ENCODE results near the gene ATG4B.

Gene ATG4B

DNA sequence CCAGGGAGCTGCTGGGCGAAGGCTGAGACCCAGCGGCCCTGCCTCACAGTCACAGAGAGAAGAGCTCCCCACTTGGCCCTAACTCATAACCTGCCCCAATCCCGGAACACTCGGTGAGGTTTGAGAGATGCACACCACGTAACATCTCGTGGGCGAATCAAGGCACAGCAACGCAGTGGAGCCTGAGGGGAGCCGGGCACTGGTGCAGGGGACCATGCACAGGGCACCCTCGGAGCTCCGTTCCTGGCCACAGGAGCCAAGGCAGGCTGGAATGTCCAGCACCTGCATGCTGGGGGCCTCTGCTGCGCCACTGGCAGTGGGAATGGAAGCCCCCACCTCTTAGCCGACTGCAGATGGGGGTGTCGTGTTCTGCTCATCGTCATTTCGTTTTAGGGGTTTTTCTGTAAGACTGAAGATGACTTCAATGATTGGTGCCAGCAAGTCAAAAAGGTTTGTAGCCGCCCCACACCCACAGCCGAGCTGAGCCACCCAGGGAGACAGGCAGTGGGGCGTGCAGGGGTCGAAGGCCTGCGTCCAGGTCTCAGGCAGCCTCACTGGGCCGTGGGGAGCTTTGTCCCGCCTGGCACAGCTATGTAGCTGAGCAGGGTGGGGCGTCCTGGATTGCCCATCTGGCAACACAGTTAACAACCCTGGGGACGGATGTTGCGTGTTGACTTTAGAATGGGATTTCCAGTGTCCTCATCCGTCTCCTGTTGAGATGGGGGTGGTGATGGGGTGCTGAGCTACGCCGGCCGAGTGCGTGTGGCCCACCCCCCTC is 33.0 kb downstream of the ATG4B start:
- Histone ChIP-seq H3K4me1 (ENCODE audit: insufficient read depth, low read length) (no peaks in the 10 kb centered on the region), H3K79me2 (ENCODE audit: insufficient read depth, low read length) (no peaks in the 10 kb centered on the region), H3K4me3 (ENCODE audit: low read depth in 1 of 2, low read length in 2 of 2) (no peak overlapping the region), H3K9me3 (ENCODE audit: insufficient read depth, low read length, severe bottlenecking) (no peaks in the 10 kb centered on the region), H4K20me1 (ENCODE audit: insufficient read depth, low read length) (peaks cover 10% of the 10 kb centered on the region), H3K4me2 (ENCODE audit: insufficient read depth, low read length) (no peak overlapping the region), H3K27me3 (ENCODE audit: insufficient read depth, low read length, poor library complexity) (no peaks in the 10 kb centered on the region), H3K27ac (ENCODE audit: low read length) (no peak overlapping the region), H3K9ac (ENCODE audit: low read depth, low read length) (no peak overlapping the region), H3K36me3 (ENCODE audit: insufficient read depth, low read length) (peaks cover 89% of the 10 kb centered on the region), H2AFZ (ENCODE audit: low read depth, low read length) (no peak overlapping the region)
- ATAC-seq (ENCODE audit: insufficient read depth, low read depth) (no peak), DNase-seq (no peak)
- TF ChIP-seq, protein P1, sequence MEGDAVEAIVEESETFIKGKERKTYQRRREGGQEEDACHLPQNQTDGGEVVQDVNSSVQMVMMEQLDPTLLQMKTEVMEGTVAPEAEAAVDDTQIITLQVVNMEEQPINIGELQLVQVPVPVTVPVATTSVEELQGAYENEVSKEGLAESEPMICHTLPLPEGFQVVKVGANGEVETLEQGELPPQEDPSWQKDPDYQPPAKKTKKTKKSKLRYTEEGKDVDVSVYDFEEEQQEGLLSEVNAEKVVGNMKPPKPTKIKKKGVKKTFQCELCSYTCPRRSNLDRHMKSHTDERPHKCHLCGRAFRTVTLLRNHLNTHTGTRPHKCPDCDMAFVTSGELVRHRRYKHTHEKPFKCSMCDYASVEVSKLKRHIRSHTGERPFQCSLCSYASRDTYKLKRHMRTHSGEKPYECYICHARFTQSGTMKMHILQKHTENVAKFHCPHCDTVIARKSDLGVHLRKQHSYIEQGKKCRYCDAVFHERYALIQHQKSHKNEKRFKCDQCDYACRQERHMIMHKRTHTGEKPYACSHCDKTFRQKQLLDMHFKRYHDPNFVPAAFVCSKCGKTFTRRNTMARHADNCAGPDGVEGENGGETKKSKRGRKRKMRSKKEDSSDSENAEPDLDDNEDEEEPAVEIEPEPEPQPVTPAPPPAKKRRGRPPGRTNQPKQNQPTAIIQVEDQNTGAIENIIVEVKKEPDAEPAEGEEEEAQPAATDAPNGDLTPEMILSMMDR (IDR thresholded peaks at IDR 0.05; ENCODE audit: borderline replicate concordance, extremely low read depth, low read length, poor library complexity, severe bottlenecking) = no peak
- TF ChIP-seq EZH2 (IDR thresholded peaks at IDR 0.05; ENCODE audit: borderline replicate concordance, low read depth, low read length, severe bottlenecking) = no peak

DNA sequence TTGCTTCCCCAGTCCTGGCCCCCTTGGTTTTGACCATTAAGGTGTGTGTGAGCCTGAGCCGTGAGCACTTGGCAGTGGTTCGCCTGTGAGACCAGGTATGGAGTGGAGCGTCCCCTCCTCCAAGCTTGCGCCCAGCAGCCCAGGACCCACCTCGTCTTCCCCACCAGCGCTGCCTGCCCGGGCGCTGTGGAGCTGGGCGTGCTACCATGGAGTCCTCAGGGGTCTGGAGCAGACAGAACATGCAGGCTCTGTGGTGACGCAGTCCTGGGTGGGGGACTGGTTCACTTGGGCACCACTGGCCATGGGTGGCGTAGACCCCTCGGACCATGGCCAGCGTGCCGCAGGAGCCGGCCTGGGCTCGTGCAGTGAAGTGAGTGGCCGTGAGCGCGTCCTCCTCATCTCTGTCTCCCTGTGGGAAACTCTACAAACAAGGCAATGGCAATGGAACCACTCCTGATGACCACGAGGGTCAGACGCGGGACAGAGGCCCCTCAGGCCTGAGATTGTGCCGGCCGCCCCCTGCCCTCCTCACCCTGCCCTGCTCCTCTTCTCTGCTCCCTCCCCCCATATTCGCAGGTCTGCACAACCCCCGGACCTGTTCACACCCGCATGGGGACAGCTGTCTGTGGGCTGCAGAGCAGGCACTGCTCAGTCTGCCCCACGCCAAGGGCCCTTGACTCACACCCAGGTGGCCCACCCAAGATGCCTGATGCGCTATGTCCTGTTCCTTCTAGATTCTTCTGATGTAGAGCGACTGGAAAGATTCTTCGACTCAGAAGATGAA is 34.2 kb downstream of the ATG4B start:
- peaks cover 13% of the 10 kb centered on the region for H4K20me1 ChIP-seq (ENCODE audit: insufficient read depth, low read length)
- H2AFZ ChIP-seq (ENCODE audit: low read depth, low read length) = no peak overlapping the region
- ATAC-seq (ENCODE audit: insufficient read depth, low read depth) (no peak), DNase-seq (no peak)
- H3K4me2 ChIP-seq (ENCODE audit: insufficient read depth, low read length) = no peak overlapping the region
- no peaks in the 10 kb centered on the region for H3K79me2 ChIP-seq (ENCODE audit: insufficient read depth, low read length)
- H3K9ac ChIP-seq (ENCODE audit: low read depth, low read length) = no peak overlapping the region
- no peaks in the 10 kb centered on the region for H3K27me3 ChIP-seq (ENCODE audit: insufficient read depth, low read length, poor library complexity)
- no peaks in the 10 kb centered on the region for H3K4me1 ChIP-seq (ENCODE audit: insufficient read depth, low read length)
- peaks cover 91% of the 10 kb centered on the region for H3K36me3 ChIP-seq (ENCODE audit: insufficient read depth, low read length)
- TF ChIP-seq, protein P1 (IDR thresholded peaks at IDR 0.05; ENCODE audit: borderline replicate concordance, extremely low read depth, low read length, poor library complexity, severe bottlenecking) = no peak
- no peak for TF ChIP-seq EZH2 (IDR thresholded peaks at IDR 0.05; ENCODE audit: borderline replicate concordance, low read depth, low read length, severe bottlenecking)
- H3K27ac ChIP-seq (ENCODE audit: low read length) = no peak overlapping the region
- H3K4me3 ChIP-seq (ENCODE audit: low read depth in 1 of 2, low read length in 2 of 2) = no peak overlapping the region
- no peaks in the 10 kb centered on the region for H3K9me3 ChIP-seq (ENCODE audit: insufficient read depth, low read length, severe bottlenecking)

GRCh38 chr2:241672243-241673188 is 35.0 kb downstream of the ATG4B start:
- no peak for DNase-seq
- Histone ChIP-seq H3K4me2 (ENCODE audit: insufficient read depth, low read length) (no peak overlapping the region), H3K27me3 (ENCODE audit: insufficient read depth, low read length, poor library complexity) (no peaks in the 10 kb centered on the region), H3K79me2 (ENCODE audit: insufficient read depth, low read length) (no peaks in the 10 kb centered on the region), H3K4me1 (ENCODE audit: insufficient read depth, low read length) (no peaks in the 10 kb centered on the region), H3K36me3 (ENCODE audit: insufficient read depth, low read length) (peaks cover 92% of the 10 kb centered on the region), H3K9ac (ENCODE audit: low read depth, low read length) (no peak overlapping the region), H3K9me3 (ENCODE audit: insufficient read depth, low read length, severe bottlenecking) (no peaks in the 10 kb centered on the region), H3K4me3 (ENCODE audit: low read depth in 1 of 2, low read length in 2 of 2) (no peak overlapping the region), H3K27ac (ENCODE audit: low read length) (no peak overlapping the region), H2AFZ (ENCODE audit: low read depth, low read length) (no peak overlapping the region), H4K20me1 (ENCODE audit: insufficient read depth, low read length) (peaks cover 16% of the 10 kb centered on the region)
- ATAC-seq (ENCODE audit: insufficient read depth, low read depth) = no peak
- TF ChIP-seq, protein P1 (IDR thresholded peaks at IDR 0.05; ENCODE audit: borderline replicate concordance, extremely low read depth, low read length, poor library complexity, severe bottlenecking) = no peak
- TF ChIP-seq EZH2 (IDR thresholded peaks at IDR 0.05; ENCODE audit: borderline replicate concordance, low read depth, low read length, severe bottlenecking) = no peak
